A549 treated with AZD9567 at 1 μM for 4 hours (cell line): ENCODE results near the gene SSR1. TPM values are rescaled to one million over a fixed set of nuclear protein-coding genes. Genes with fewer than 3 reads are reported as not detected.

ENCODE experiments used
- total RNA-seq: library from RNA; stranded (reverse); fragments of 200-300 nt; extraction: Qiagen RNA extraction; gene quantifications from 5 replicates; pipeline ENCODE4 v1.2.3, GENCODE V29; 2022; ENCODE audit not compliant: insufficient read depth

Gene SSR1
- total RNA-seq, result 64.7 to 89.7 TPM (median 69.4 TPM) in 5 replicates

DNA sequence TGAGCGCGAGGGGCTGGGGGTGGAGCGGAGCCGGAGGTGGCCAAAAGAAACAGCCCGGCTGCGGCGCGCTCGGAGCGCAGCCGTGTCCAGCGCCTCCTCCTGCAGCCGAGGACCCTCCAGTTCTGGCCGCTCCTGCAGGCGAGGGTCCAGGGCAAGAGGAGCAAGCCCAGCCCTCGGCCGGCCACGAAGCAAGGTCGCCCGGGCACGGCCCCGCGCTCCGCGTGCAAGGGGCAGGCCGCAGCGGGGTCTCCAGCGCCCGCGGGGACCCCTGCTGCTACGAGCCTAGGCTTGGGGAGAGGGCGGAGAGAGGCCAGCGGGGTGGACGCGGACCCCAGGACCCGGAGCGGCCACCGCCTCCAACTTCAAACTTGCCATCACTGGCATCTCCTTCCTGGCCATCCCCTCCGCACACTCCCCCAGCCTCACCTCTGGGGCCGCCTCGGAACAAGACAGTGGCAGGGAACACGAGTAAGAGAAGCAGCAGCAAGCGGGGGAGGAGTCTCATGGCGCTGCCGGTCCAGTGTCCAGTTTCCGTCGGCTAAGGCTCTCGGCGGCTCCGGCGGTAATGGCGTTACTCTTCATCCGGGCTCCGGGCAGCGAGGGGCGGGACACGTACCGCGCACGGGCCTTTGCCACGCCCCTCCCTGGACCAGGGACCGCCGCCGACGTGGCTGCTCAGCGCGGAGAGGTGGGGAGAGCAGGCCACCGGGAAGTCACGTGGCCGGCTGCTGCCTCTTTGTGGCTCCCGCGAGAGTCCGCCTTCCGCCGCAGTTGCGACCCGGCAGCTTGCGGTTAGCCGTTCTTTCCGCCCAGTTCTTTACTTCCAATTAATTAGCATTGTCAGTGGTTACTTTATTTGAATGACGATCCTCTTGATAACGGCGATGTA, at the start of gene SSR1:
Gene SSR1 (minus strand): TSS at position 584 of the 889 bp plus-strand sequence. CDS start 79 bp downstream, at position 505.

Other genes with a start within 250 kb of the SSR1 start
- 8.9 to 10.8 TPM (median 10.4 TPM) in 5 replicates for gene RREB1, start 205.2 kb downstream of the SSR1 start, total RNA-seq
- gene CAGE1, start 76.5 kb upstream of the SSR1 start, total RNA-seq, result 0.13 TPM in 1 of 5 replicates, not detected in the others
- gene RIOK1, start 76.6 kb upstream of the SSR1 start, total RNA-seq, result 12.6 to 16.2 TPM (median 13.4 TPM) in 5 replicates
- 33.5 to 45.1 TPM (median 41.1 TPM) in 5 replicates for gene DSP, start 228.5 kb upstream of the SSR1 start, total RNA-seq